ENCODE results near the gene MAN1A1. TPM values are rescaled to one million over a fixed set of nuclear protein-coding genes. Genes with fewer than 3 reads are reported as not detected.

The MAN1A1 gene
- polyA plus RNA-seq, 1 experiment: 1.6 TPM

GRCh38 chr6:119264854-119265397 lies 84.6 kb downstream of the MAN1A1 start:
- TF ChIP-seq CTCF (IDR thresholded peaks at IDR 0.05; ENCODE audit: insufficient read depth, low read depth, low read length): no peak
- CTCF ChIA-PET: interaction anchor here (0.7 kb wide), 2 partner anchors 136 to 807 kb away, joined by 3 to 4 read pairs; no protein-coding TSS in a partner anchor
- DNase-seq (ENCODE audit: low read depth): no peak
- no peaks in the 10 kb centered on the region for H3K36me3 ChIP-seq (ENCODE audit: control insufficient read depth, insufficient read depth, low read length)
- H3K4me3 ChIP-seq (ENCODE audit: low read depth, low read length): no peak overlapping the region
- no peaks in the 10 kb centered on the region for H3K27me3 ChIP-seq (ENCODE audit: control insufficient read depth, insufficient read depth, low read length)
- POLR2A ChIA-PET: no interaction called here

GRCh38 chr6:119262612-119263011 lies 86.9 kb downstream of the MAN1A1 start:
- H3K36me3 ChIP-seq (ENCODE audit: control insufficient read depth, insufficient read depth, low read length): no peaks in the 10 kb centered on the region
- no peak for TF ChIP-seq CTCF (IDR thresholded peaks at IDR 0.05; ENCODE audit: insufficient read depth, low read depth, low read length)
- H3K4me3 ChIP-seq (ENCODE audit: low read depth, low read length): no peak overlapping the region
- CTCF ChIA-PET: no interaction called here
- POLR2A ChIA-PET: no interaction called here
- no peaks in the 10 kb centered on the region for H3K27me3 ChIP-seq (ENCODE audit: control insufficient read depth, insufficient read depth, low read length)
- DNase-seq (ENCODE audit: low read depth): no peak

GRCh38 chr6:119261944-119262284 lies 87.6 kb downstream of the MAN1A1 start:
- no peaks in the 10 kb centered on the region for H3K36me3 ChIP-seq (ENCODE audit: control insufficient read depth, insufficient read depth, low read length)
- POLR2A ChIA-PET: no interaction called here
- CTCF ChIA-PET: no interaction called here
- DNase-seq (ENCODE audit: low read depth): no peak
- H3K27me3 ChIP-seq (ENCODE audit: control insufficient read depth, insufficient read depth, low read length): no peaks in the 10 kb centered on the region
- no peak overlapping the region for H3K4me3 ChIP-seq (ENCODE audit: low read depth, low read length)
- no peak for TF ChIP-seq CTCF (IDR thresholded peaks at IDR 0.05; ENCODE audit: insufficient read depth, low read depth, low read length)

GRCh38 chr6:119259027-119259426 lies 90.5 kb downstream of the MAN1A1 start:
- no peak for DNase-seq (ENCODE audit: low read depth)
- TF ChIP-seq CTCF (IDR thresholded peaks at IDR 0.05; ENCODE audit: insufficient read depth, low read depth, low read length): no peak
- Histone ChIP-seq H3K27me3 (ENCODE audit: control insufficient read depth, insufficient read depth, low read length) (no peaks in the 10 kb centered on the region), H3K36me3 (ENCODE audit: control insufficient read depth, insufficient read depth, low read length) (no peaks in the 10 kb centered on the region), H3K4me3 (ENCODE audit: low read depth, low read length) (no peak overlapping the region)
- CTCF ChIA-PET: no interaction called here
- POLR2A ChIA-PET: no interaction called here

- no peak overlapping the region for H3K4me3 ChIP-seq (ENCODE audit: low read depth, low read length)
- no peak for DNase-seq (ENCODE audit: low read depth)
- CTCF ChIA-PET: no interaction called here
- POLR2A ChIA-PET: no interaction called here
- no peaks in the 10 kb centered on the region for H3K27me3 ChIP-seq (ENCODE audit: control insufficient read depth, insufficient read depth, low read length)
- no peak for TF ChIP-seq CTCF (IDR thresholded peaks at IDR 0.05; ENCODE audit: insufficient read depth, low read depth, low read length)
- H3K36me3 ChIP-seq (ENCODE audit: control insufficient read depth, insufficient read depth, low read length): no peaks in the 10 kb centered on the region
Measured at GRCh38 chr6:119257726-119258125, 91.8 kb downstream of the MAN1A1 start.

Data from BJ (cell line).